Measurements from ENCODE around the gene SIPA1L3.
"Not testable (repeated sequence)": the region's sequence is repeated elsewhere in the genome, so short reads cannot be mapped to it uniquely, and the experiment has no call there.

Gene SIPA1L3

GRCh38 chr19:37920591-37921450 lies 13.8 kb downstream of the SIPA1L3 start:
- H3K9me2 ChIP-seq (replicated peaks; ENCODE audit: insufficient read depth, low read length), result no peaks in the 10 kb centered on the region
- H3K9ac ChIP-seq (ENCODE audit: low read length), result no peak overlapping the region
- H3K4me1 ChIP-seq (ENCODE audit: low read length), result no peaks in the 10 kb centered on the region
- H2AFZ ChIP-seq (ENCODE audit: low read length), result no peak overlapping the region
- no peak for DNase-seq
- no peak overlapping the region for H3K4me3 ChIP-seq (ENCODE audit: low read length)
- H3K4me2 ChIP-seq (ENCODE audit: low read depth, low read length), result no peak overlapping the region
- no peaks in the 10 kb centered on the region for H3K27me3 ChIP-seq (replicated peaks; ENCODE audit: insufficient read depth, low read length)
- no peaks in the 10 kb centered on the region for H3F3A ChIP-seq (ENCODE audit: insufficient read depth, low read length)
- no peaks in the 10 kb centered on the region for H3K9me3 ChIP-seq (replicated peaks; ENCODE audit: insufficient read depth, low read length)
- no peaks in the 10 kb centered on the region for H4K20me1 ChIP-seq (ENCODE audit: insufficient read depth, low read length)
- no peaks in the 10 kb centered on the region for H3K36me3 ChIP-seq (replicated peaks; ENCODE audit: insufficient read depth, low read length)
- H3K79me2 ChIP-seq (ENCODE audit: low read length), result peaks cover 33% of the 10 kb centered on the region
- no peak overlapping the region for H3K27ac ChIP-seq (ENCODE audit: low read length)
- TF ChIP-seq EZH2 (optimal IDR thresholded peaks at IDR 0.05; ENCODE audit: low read depth, low read length), result no peak
- TF ChIP-seq CTCF (IDR thresholded peaks at IDR 0.05; ENCODE audit: low read length), result no peak
- TF ChIP-seq EZH2phosphoT487 (IDR thresholded peaks at IDR 0.05; ENCODE audit: low read length), result no peak

GRCh38 chr19:37924573-37924972 lies 17.6 kb downstream of the SIPA1L3 start:
- H3K9me3 ChIP-seq (replicated peaks; ENCODE audit: insufficient read depth, low read length); H3K9ac ChIP-seq (ENCODE audit: low read length); H4K20me1 ChIP-seq (ENCODE audit: insufficient read depth, low read length); H3K4me2 ChIP-seq (ENCODE audit: low read depth, low read length); H3K4me3 ChIP-seq (ENCODE audit: low read length); H3F3A ChIP-seq (ENCODE audit: insufficient read depth, low read length); H3K36me3 ChIP-seq (replicated peaks; ENCODE audit: insufficient read depth, low read length); H3K9me2 ChIP-seq (replicated peaks; ENCODE audit: insufficient read depth, low read length); H3K27ac ChIP-seq (ENCODE audit: low read length); H3K27me3 ChIP-seq (replicated peaks; ENCODE audit: insufficient read depth, low read length); DNase-seq; H2AFZ ChIP-seq (ENCODE audit: low read length): not testable (repeated sequence)
- H3K79me2 ChIP-seq (ENCODE audit: low read length), result peaks cover 14% of the 10 kb centered on the region; the same call in 1 of the 2 replicates
- H3K4me1 ChIP-seq (ENCODE audit: low read length), result peaks cover 12% of the 10 kb centered on the region

- no peaks in the 10 kb centered on the region for H3K9me3 ChIP-seq (replicated peaks; ENCODE audit: insufficient read depth, low read length)
- H3F3A ChIP-seq (ENCODE audit: insufficient read depth, low read length), result no peaks in the 10 kb centered on the region
- no peaks in the 10 kb centered on the region for H4K20me1 ChIP-seq (ENCODE audit: insufficient read depth, low read length)
- H3K27me3 ChIP-seq (replicated peaks; ENCODE audit: insufficient read depth, low read length), result no peaks in the 10 kb centered on the region
- H3K27ac ChIP-seq (ENCODE audit: low read length), result no peak overlapping the region
- TF ChIP-seq EZH2phosphoT487 (IDR thresholded peaks at IDR 0.05; ENCODE audit: low read length) (no peak), EZH2 (optimal IDR thresholded peaks at IDR 0.05; ENCODE audit: low read depth, low read length) (no peak), CTCF (IDR thresholded peaks at IDR 0.05; ENCODE audit: low read length) (no peak)
- H3K9me2 ChIP-seq (replicated peaks; ENCODE audit: insufficient read depth, low read length), result no peaks in the 10 kb centered on the region
- no peak overlapping the region for H3K4me3 ChIP-seq (ENCODE audit: low read length)
- DNase-seq, result no peak
- peaks cover 14% of the 10 kb centered on the region; the same call in 1 of the 2 replicates for H3K79me2 ChIP-seq (ENCODE audit: low read length)
- no peak overlapping the region for H2AFZ ChIP-seq (ENCODE audit: low read length)
- no peak overlapping the region for H3K4me2 ChIP-seq (ENCODE audit: low read depth, low read length)
- H3K36me3 ChIP-seq (replicated peaks; ENCODE audit: insufficient read depth, low read length), result no peaks in the 10 kb centered on the region
- peaks cover 12% of the 10 kb centered on the region for H3K4me1 ChIP-seq (ENCODE audit: low read length)
- no peak overlapping the region for H3K9ac ChIP-seq (ENCODE audit: low read length)
Measured at GRCh38 chr19:37925212-37925611, 18.2 kb downstream of the SIPA1L3 start.

- Histone ChIP-seq H4K20me1 (ENCODE audit: insufficient read depth, low read length) (no peaks in the 10 kb centered on the region), H3K9me2 (replicated peaks; ENCODE audit: insufficient read depth, low read length) (no peaks in the 10 kb centered on the region), H3K4me2 (ENCODE audit: low read depth, low read length) (no peak overlapping the region), H3K4me3 (ENCODE audit: low read length) (no peak overlapping the region), H3K9ac (ENCODE audit: low read length) (no peak overlapping the region), H3F3A (ENCODE audit: insufficient read depth, low read length) (no peaks in the 10 kb centered on the region), H3K27me3 (replicated peaks; ENCODE audit: insufficient read depth, low read length) (no peaks in the 10 kb centered on the region), H3K36me3 (replicated peaks; ENCODE audit: insufficient read depth, low read length) (no peaks in the 10 kb centered on the region), H3K9me3 (replicated peaks; ENCODE audit: insufficient read depth, low read length) (no peaks in the 10 kb centered on the region), H3K4me1 (ENCODE audit: low read length) (peaks cover 12% of the 10 kb centered on the region), H2AFZ (ENCODE audit: low read length) (no peak overlapping the region), H3K79me2 (ENCODE audit: low read length) (peaks cover 11% of the 10 kb centered on the region), H3K27ac (ENCODE audit: low read length) (no peak overlapping the region)
- TF ChIP-seq CTCF (IDR thresholded peaks at IDR 0.05; ENCODE audit: low read length) (no peak), EZH2phosphoT487 (IDR thresholded peaks at IDR 0.05; ENCODE audit: low read length) (no peak), EZH2 (optimal IDR thresholded peaks at IDR 0.05; ENCODE audit: low read depth, low read length) (no peak)
- DNase-seq, result no peak
Measured at GRCh38 chr19:37926255-37926654, 19.2 kb downstream of the SIPA1L3 start.
